GM21447 (cell line): ENCODE results near the gene SEMA4D.

Experiments used
- ATAC-seq: cut with Tn5 transposase; IDR thresholded peaks from one replicate; pipeline ENCODE4 v1.9.1; 2021; ENCODE audit not compliant: unreplicated experiment

The SEMA4D gene

GRCh38 chr9:89502038-89502601, 4.2 kb upstream of the SEMA4D start:
- ATAC-seq, result no peak

- ATAC-seq, result no peak
Measured at GRCh38 chr9:89501311-89501898, 3.5 kb upstream of the SEMA4D start.

- ATAC-seq, result no peak
Measured at GRCh38 chr9:89500008-89500407, 2.1 kb upstream of the SEMA4D start.

- ATAC-seq, result peak; percentile 42
Measured at GRCh38 chr9:89498852-89499480, 1.1 kb upstream of the SEMA4D start.

- no peak for ATAC-seq
Measured at GRCh38 chr9:89497257-89497963, 503 bp downstream of the SEMA4D start.

GRCh38 chr9:89496645-89497256, 1.2 kb downstream of the SEMA4D start:
- no peak for ATAC-seq

GRCh38 chr9:89495824-89496560, 1.9 kb downstream of the SEMA4D start:
- no peak for ATAC-seq

- no peak for ATAC-seq
Measured at GRCh38 chr9:89494199-89494598, 3.7 kb downstream of the SEMA4D start.

GRCh38 chr9:89493671-89494070, 4.2 kb downstream of the SEMA4D start:
- ATAC-seq, result no peak

- ATAC-seq, result no peak
Measured at GRCh38 chr9:89493181-89493580, 4.7 kb downstream of the SEMA4D start.

GRCh38 chr9:89492586-89492985, 5.3 kb downstream of the SEMA4D start:
- ATAC-seq, result no peak

- ATAC-seq, result no peak
Measured at GRCh38 chr9:89491694-89492093, 6.2 kb downstream of the SEMA4D start.

- no peak for ATAC-seq
Measured at GRCh38 chr9:89489548-89490530, 8.1 kb downstream of the SEMA4D start.

- no peak for ATAC-seq
Measured at GRCh38 chr9:89488936-89489335, 9.0 kb downstream of the SEMA4D start.

GRCh38 chr9:89488131-89488530, 9.8 kb downstream of the SEMA4D start:
- no peak for ATAC-seq

GRCh38 chr9:89486681-89487080, 11.2 kb downstream of the SEMA4D start:
- no peak for ATAC-seq

- ATAC-seq, result peak; percentile 38
Measured at GRCh38 chr9:89484475-89485404, 13.2 kb downstream of the SEMA4D start.

GRCh38 chr9:89483592-89484474, 14.1 kb downstream of the SEMA4D start:
- peak; percentile 76 for ATAC-seq
